Ishikawa (cell line): ENCODE results near the gene RAD54L.

ENCODE experiments used
- CREB1 ChIP-seq: IDR thresholded peaks from 2 replicates; pipeline ENCODE4 v1.6.1; 2012; ENCODE audit warnings: low read depth
- EP300 ChIP-seq: IDR thresholded peaks from 2 replicates; pipeline ENCODE4 v1.6.1; 2012; ENCODE audit warnings: borderline replicate concordance
- TAF1 ChIP-seq: IDR thresholded peaks from 2 replicates; pipeline ENCODE4 v1.6.1; 2012; ENCODE audit warnings: low read depth, mild to moderate bottlenecking
- YY1 ChIP-seq: IDR thresholded peaks from 2 replicates; pipeline ENCODE4 v1.6.1; 2012; ENCODE audit warnings: low read depth
- TF ChIP-seq, protein P1 (sequence below): IDR thresholded peaks from 2 replicates; pipeline ENCODE4 v1.6.1; 2012; ENCODE audit warnings: low read depth, mild to moderate bottlenecking

DNA sequence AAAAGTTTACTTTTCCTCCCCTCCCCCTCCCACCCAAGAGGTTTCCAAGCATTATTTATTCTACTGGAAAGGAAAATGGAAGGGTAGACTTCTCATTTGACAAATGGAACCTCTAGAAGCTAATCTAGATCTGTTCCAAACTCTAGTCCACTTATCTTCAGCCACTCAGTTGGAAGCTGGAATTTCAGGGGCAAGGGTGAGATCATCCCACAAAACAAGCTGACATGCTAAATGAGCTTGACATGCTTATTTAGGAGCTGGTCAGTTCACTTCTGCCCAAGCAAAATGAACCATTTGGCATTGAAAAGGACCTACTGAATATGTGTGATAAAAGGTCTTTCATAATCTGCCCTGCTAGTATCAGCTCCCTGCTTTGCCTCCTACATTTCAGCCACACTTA, 50.8 kb downstream of the RAD54L start:
- TF ChIP-seq, protein P1, sequence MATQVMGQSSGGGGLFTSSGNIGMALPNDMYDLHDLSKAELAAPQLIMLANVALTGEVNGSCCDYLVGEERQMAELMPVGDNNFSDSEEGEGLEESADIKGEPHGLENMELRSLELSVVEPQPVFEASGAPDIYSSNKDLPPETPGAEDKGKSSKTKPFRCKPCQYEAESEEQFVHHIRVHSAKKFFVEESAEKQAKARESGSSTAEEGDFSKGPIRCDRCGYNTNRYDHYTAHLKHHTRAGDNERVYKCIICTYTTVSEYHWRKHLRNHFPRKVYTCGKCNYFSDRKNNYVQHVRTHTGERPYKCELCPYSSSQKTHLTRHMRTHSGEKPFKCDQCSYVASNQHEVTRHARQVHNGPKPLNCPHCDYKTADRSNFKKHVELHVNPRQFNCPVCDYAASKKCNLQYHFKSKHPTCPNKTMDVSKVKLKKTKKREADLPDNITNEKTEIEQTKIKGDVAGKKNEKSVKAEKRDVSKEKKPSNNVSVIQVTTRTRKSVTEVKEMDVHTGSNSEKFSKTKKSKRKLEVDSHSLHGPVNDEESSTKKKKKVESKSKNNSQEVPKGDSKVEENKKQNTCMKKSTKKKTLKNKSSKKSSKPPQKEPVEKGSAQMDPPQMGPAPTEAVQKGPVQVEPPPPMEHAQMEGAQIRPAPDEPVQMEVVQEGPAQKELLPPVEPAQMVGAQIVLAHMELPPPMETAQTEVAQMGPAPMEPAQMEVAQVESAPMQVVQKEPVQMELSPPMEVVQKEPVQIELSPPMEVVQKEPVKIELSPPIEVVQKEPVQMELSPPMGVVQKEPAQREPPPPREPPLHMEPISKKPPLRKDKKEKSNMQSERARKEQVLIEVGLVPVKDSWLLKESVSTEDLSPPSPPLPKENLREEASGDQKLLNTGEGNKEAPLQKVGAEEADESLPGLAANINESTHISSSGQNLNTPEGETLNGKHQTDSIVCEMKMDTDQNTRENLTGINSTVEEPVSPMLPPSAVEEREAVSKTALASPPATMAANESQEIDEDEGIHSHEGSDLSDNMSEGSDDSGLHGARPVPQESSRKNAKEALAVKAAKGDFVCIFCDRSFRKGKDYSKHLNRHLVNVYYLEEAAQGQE: no peak
- no peak for TF ChIP-seq YY1
- TF ChIP-seq EP300: no peak
- TF ChIP-seq TAF1: no peak
- TF ChIP-seq CREB1: no peak
